Muscle of leg (tissue), 11 donors: ENCODE data around the gene MBD3L2. TPM values are rescaled to one million over a fixed set of nuclear protein-coding genes. Genes with fewer than 3 reads are reported as not detected.
A peak's percentile ranks its signal among the peaks of the same experiment; 100 is the strongest.

Source experiments
- DNase-seq: peaks from one replicate; pipeline ENCODE4 v3.0.0; 2013
- H3K27ac ChIP-seq: one replicate; pipeline ENCODE4 v1.5.1; 2013; ENCODE audit warnings: mild to moderate bottlenecking, low read length, control low read depth
- H3K27me3 ChIP-seq: one replicate; pipeline ENCODE4 v1.6.1; 2013; ENCODE audit warnings: low read length; ENCODE audit not compliant: control insufficient read depth, insufficient read depth
- H3K36me3 ChIP-seq: one replicate; pipeline ENCODE4 v1.6.1; 2013; ENCODE audit warnings: low read length; ENCODE audit not compliant: control insufficient read depth, insufficient read depth
- H3K4me1 ChIP-seq: one replicate; pipeline ENCODE4 v1.6.1; 2013; ENCODE audit warnings: low read length; ENCODE audit not compliant: control insufficient read depth, insufficient read depth
- H3K4me3 ChIP-seq: one replicate; pipeline ENCODE4 v1.5.1; 2013; ENCODE audit warnings: low read length, control low read depth
- H3K9me3 ChIP-seq: replicated peaks from 2 replicates; pipeline ENCODE4 v1.6.1; 2013; ENCODE audit warnings: low read depth, low read length; ENCODE audit not compliant: control insufficient read depth
- WGBS: methylation state at CpG from one replicate; pipeline ENCODE4 v1.1.5; 2013; ENCODE audit warnings: missing lambda C conversion rate; ENCODE audit not compliant: insufficient coverage; 5-methylcytosine and 5-hydroxymethylcytosine counted together
- polyA plus RNA-seq, 8 donors: library from polyadenylated mRNA; unstranded; fragments of 120-200 nt; gene quantifications; one replicate each; pipeline versions ENCODE4 v1.2.1 to v1.2.3, GENCODE V29; 2013; ENCODE audit warnings: inconsistent platforms in 1 of 8, low replicate concordance in 1 of 8; ENCODE audit not compliant: insufficient read length in 8 of 8, insufficient read depth in 1 of 8
- total RNA-seq: library from RNA; stranded (reverse); fragments of 120-200 nt; gene quantifications from one replicate; pipeline ENCODE4 v1.2.4, GENCODE V29; 2013

MBD3L2 gene
- total and polyA plus RNA-seq, 9 donors: not detected

GRCh38 chr19:7076151-7076550 is 27.0 kb downstream of the MBD3L2 start:
- Histone ChIP-seq H3K4me1 (no peaks in the 10 kb centered on the region), H3K27me3 (no peaks in the 10 kb centered on the region), H3K36me3 (peaks cover 78% of the 10 kb centered on the region), H3K9me3 (peaks cover 43% of the 10 kb centered on the region), H3K27ac (no peak overlapping the region), H3K4me3 (no peak overlapping the region)
- 95% methylated on average over 4 of the region's 6 CpGs for WGBS
- no peak for DNase-seq

GRCh38 chr19:7078008-7078407 is 28.9 kb downstream of the MBD3L2 start:
- H3K27me3 ChIP-seq: no peaks in the 10 kb centered on the region
- H3K27ac ChIP-seq: no peak overlapping the region
- H3K4me1 ChIP-seq: no peaks in the 10 kb centered on the region
- peaks cover 83% of the 10 kb centered on the region for H3K36me3 ChIP-seq
- no peak for DNase-seq
- H3K9me3 ChIP-seq: peaks cover 59% of the 10 kb centered on the region
- no CpG with 5 or more reads among the region's 2 CpGs for WGBS
- no peak overlapping the region for H3K4me3 ChIP-seq

GRCh38 chr19:7083076-7083956 is 34.2 kb downstream of the MBD3L2 start:
- peak; percentile 11 for DNase-seq
- H3K36me3 ChIP-seq: peaks cover 56% of the 10 kb centered on the region
- H3K27me3 ChIP-seq: no peaks in the 10 kb centered on the region
- H3K4me1 ChIP-seq: no peaks in the 10 kb centered on the region
- peaks cover 77% of the 10 kb centered on the region for H3K9me3 ChIP-seq
- 100% methylated on average over 2 of the region's 15 CpGs for WGBS
- no peak overlapping the region for H3K4me3 ChIP-seq
- H3K27ac ChIP-seq: no peak overlapping the region

- 89% methylated on average over 5 of the region's 6 CpGs for WGBS
- Histone ChIP-seq H3K9me3 (peaks cover 52% of the 10 kb centered on the region), H3K27ac (no peak overlapping the region), H3K4me3 (no peak overlapping the region), H3K4me1 (no peaks in the 10 kb centered on the region), H3K27me3 (no peaks in the 10 kb centered on the region), H3K36me3 (peaks cover 20% of the 10 kb centered on the region)
- no peak for DNase-seq
These were observed 39.9 kb downstream of the MBD3L2 start for GRCh38 chr19:7088999-7089398.

GRCh38 chr19:7098096-7098495 is 49.0 kb downstream of the MBD3L2 start:
- Histone ChIP-seq H3K4me1 (peaks cover 6% of the 10 kb centered on the region), H3K4me3 (peak overlapping the region; percentile 60), H3K27me3 (peaks cover 2% of the 10 kb centered on the region), H3K27ac (peak overlapping the region; percentile 96), H3K36me3 (no peaks in the 10 kb centered on the region), H3K9me3 (peaks cover 14% of the 10 kb centered on the region)
- no peak for DNase-seq
- WGBS: 100% methylated on average over 1 of the region's 3 CpGs

GRCh38 chr19:7098701-7099596 is 49.8 kb downstream of the MBD3L2 start:
- 1% methylated on average over 78 of the region's 78 CpGs for WGBS
- peak overlapping the region; percentile 60 for H3K4me3 ChIP-seq

GRCh38 chr19:7099597-7099921 is 50.4 kb downstream of the MBD3L2 start:
- 0% methylated on average over 6 of the region's 9 CpGs for WGBS
- Histone ChIP-seq H3K36me3 (no peaks in the 10 kb centered on the region), H3K4me1 (peaks cover 6% of the 10 kb centered on the region), H3K27me3 (peaks cover 2% of the 10 kb centered on the region), H3K4me3 (peak overlapping the region; percentile 60), H3K9me3 (peaks cover 12% of the 10 kb centered on the region), H3K27ac (peak overlapping the region; percentile 96)
- no peak for DNase-seq

More at GRCh38 chr19:7098701-7099596, 49.8 kb downstream of the MBD3L2 start:
- DNase-seq: peak; percentile 98
- Histone ChIP-seq H3K36me3 (no peaks in the 10 kb centered on the region), H3K27me3 (peaks cover 2% of the 10 kb centered on the region), H3K4me1 (peaks cover 6% of the 10 kb centered on the region), H3K9me3 (peaks cover 12% of the 10 kb centered on the region), H3K27ac (peak overlapping the region; percentile 96)

Other genes starting within 250 kb of the MBD3L2 start
- gene ADGRE1, start 161.7 kb upstream of the MBD3L2 start, total RNA-seq: 0.04 TPM
- under 1 TPM in 7 of 8 donors, not detected in 1; 0.05 to 0.28 (median 0.16) TPM for gene ADGRE1, start 161.7 kb upstream of the MBD3L2 start, polyA plus RNA-seq
- not detected for gene MBD3L2B, start 27.9 kb upstream of the MBD3L2 start, total RNA-seq
- gene MBD3L2B, start 27.9 kb upstream of the MBD3L2 start, polyA plus RNA-seq: not detected
- not detected for gene MBD3L5, start 18.7 kb upstream of the MBD3L2 start, total RNA-seq
- not detected for gene MBD3L5, start 18.7 kb upstream of the MBD3L2 start, polyA plus RNA-seq
- not detected for gene MBD3L4, start 9.1 kb upstream of the MBD3L2 start, total RNA-seq
- not detected for gene MBD3L4, start 9.1 kb upstream of the MBD3L2 start, polyA plus RNA-seq
- not detected for gene MBD3L3, start 9.4 kb downstream of the MBD3L2 start, total RNA-seq
- not detected for gene MBD3L3, start 9.4 kb downstream of the MBD3L2 start, polyA plus RNA-seq
- gene ZNF557, start 20.4 kb downstream of the MBD3L2 start, total RNA-seq: 12.0 TPM
- gene ZNF557, start 20.4 kb downstream of the MBD3L2 start, polyA plus RNA-seq: 1 to 10 TPM; 3.4 to 5.2 (median 4.6) TPM
- 17.9 TPM for gene INSR, start 245.1 kb downstream of the MBD3L2 start, total RNA-seq
- 10 to 100 TPM in 7 of 8 donors, 1 to 10 TPM in 1; 7.9 to 16.9 (median 13.3) TPM for gene INSR, start 245.1 kb downstream of the MBD3L2 start, polyA plus RNA-seq